WERI-Rb-1 (cell line): Measurements from ENCODE around the gene SOX9.

Experiments used
- DNase-seq: peaks from one replicate; pipeline ENCODE4 v3.0.0-alpha.2; 2020
- H3K27ac ChIP-seq: fragments of 250-450 bp; sonication (Bioruptor Pico); 2 replicates; pipeline ENCODE4 v1.5.1; 2020; ENCODE audit warnings: mild to moderate bottlenecking, moderate library complexity
- H3K27me3 ChIP-seq: fragments of 250-450 bp; sonication (Bioruptor Pico); 2 replicates; pipeline ENCODE4 v1.5.1; 2021; ENCODE audit warnings: mild to moderate bottlenecking, low read depth, moderate library complexity; ENCODE audit not compliant: insufficient read depth, severe bottlenecking
- H3K36me3 ChIP-seq: fragments of 250-450 bp; sonication (Bioruptor Pico); 2 replicates; pipeline ENCODE4 v1.5.1; 2020; ENCODE audit warnings: mild to moderate bottlenecking, moderate library complexity
- H3K4me3 ChIP-seq: 2 replicates; pipeline ENCODE4 v1.5.1; 2011; ENCODE audit warnings: low read depth, mild to moderate bottlenecking, control low read depth, low read length
- H3K9me3 ChIP-seq: fragments of 250-450 bp; sonication (Bioruptor Pico); 2 replicates; pipeline ENCODE4 v1.5.1; 2021; ENCODE audit warnings: mild to moderate bottlenecking, moderate library complexity; ENCODE audit not compliant: severe bottlenecking
- TF ChIP-seq, protein P1 (sequence below): IDR thresholded peaks from 2 replicates; pipeline ENCODE4 v1.5.1; 2011; ENCODE audit warnings: low read depth, mild to moderate bottlenecking, control low read depth, inconsistent platforms, low read length

Gene SOX9

GRCh38 chr17:72095316-72095715, 25.5 kb upstream of the SOX9 start:
- TF ChIP-seq, protein P1, sequence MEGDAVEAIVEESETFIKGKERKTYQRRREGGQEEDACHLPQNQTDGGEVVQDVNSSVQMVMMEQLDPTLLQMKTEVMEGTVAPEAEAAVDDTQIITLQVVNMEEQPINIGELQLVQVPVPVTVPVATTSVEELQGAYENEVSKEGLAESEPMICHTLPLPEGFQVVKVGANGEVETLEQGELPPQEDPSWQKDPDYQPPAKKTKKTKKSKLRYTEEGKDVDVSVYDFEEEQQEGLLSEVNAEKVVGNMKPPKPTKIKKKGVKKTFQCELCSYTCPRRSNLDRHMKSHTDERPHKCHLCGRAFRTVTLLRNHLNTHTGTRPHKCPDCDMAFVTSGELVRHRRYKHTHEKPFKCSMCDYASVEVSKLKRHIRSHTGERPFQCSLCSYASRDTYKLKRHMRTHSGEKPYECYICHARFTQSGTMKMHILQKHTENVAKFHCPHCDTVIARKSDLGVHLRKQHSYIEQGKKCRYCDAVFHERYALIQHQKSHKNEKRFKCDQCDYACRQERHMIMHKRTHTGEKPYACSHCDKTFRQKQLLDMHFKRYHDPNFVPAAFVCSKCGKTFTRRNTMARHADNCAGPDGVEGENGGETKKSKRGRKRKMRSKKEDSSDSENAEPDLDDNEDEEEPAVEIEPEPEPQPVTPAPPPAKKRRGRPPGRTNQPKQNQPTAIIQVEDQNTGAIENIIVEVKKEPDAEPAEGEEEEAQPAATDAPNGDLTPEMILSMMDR, result no peak
- H3K4me3 ChIP-seq, result no peak overlapping the region

DNA sequence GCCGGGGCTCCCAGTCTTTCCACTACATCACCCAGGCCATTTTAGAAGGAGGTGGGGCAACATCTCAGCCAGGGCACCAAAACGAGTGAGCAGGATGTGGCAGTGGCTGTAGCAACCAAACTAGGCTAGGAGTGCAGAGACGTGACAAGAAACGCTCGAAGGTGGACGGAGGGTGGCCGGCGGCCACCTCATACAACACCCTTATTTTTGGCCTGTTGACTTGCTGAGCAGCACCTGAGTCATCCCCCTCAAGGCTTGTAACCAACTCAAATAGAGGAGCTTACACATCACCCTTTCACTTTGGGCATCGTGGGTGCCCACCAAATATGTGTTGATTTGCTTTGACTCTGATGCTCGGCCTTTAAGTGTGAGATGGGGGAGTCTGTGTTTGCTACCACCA, 23.7 kb upstream of the SOX9 start:
- H3K27ac ChIP-seq, result no peak overlapping the region
- TF ChIP-seq, protein P1, result no peak
- DNase-seq, result no peak
- H3K27me3 ChIP-seq, result peaks cover 92% of the 10 kb centered on the region
- H3K36me3 ChIP-seq, result no peaks in the 10 kb centered on the region
- H3K4me3 ChIP-seq, result no peak overlapping the region
- peaks cover 14% of the 10 kb centered on the region for H3K9me3 ChIP-seq

More at GRCh38 chr17:72095316-72095715, 25.5 kb upstream of the SOX9 start:
- no peak overlapping the region for H3K27ac ChIP-seq
- H3K9me3 ChIP-seq, result peaks cover 27% of the 10 kb centered on the region
- no peak for DNase-seq
- H3K27me3 ChIP-seq, result peaks cover 96% of the 10 kb centered on the region
- H3K36me3 ChIP-seq, result no peaks in the 10 kb centered on the region

DNA sequence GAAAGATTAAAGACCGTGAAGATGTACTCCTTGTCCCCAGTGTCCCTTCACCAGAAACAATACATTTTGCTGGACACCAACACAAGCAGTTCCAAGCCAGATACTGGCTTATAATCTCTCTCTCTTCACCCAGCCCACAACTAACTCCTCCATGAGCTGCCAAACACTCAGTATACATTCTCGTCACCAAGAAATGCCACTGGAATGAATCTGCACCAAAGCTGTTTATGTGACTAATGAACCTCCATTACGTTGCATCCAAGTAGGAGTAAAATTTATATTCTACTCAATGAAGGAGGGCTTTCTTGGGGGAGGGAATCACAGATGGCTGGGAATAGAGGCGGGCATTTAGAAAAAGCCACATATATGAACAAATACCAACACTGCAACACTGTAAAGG, 20.9 kb upstream of the SOX9 start:
- no peaks in the 10 kb centered on the region for H3K36me3 ChIP-seq
- peaks cover 92% of the 10 kb centered on the region for H3K27me3 ChIP-seq
- no peak overlapping the region for H3K4me3 ChIP-seq
- H3K27ac ChIP-seq, result no peak overlapping the region
- DNase-seq, result no peak
- TF ChIP-seq, protein P1, result no peak
- peaks cover 14% of the 10 kb centered on the region for H3K9me3 ChIP-seq

DNA sequence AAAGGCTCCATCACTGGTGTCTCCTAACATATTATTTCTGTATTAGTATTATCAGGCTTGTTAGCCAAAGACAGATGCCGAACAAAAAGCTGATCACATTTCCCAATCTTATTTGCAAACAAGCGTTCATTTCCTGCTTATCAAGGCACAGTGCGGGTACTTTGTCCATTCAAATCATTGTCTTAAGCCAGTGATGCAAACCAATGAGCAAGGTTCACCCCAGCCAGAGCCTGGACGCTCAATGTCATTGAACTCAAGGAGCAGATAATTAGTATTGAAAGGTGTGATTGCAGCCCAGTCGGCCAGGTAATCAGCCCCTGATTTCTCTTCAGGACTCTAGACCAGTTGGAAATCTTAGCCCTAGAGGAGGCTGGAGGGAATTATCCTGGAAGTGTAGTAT, 20.4 kb upstream of the SOX9 start:
- peaks cover 14% of the 10 kb centered on the region for H3K9me3 ChIP-seq
- H3K4me3 ChIP-seq, result no peak overlapping the region
- TF ChIP-seq, protein P1, result no peak
- no peaks in the 10 kb centered on the region for H3K36me3 ChIP-seq
- peaks cover 92% of the 10 kb centered on the region for H3K27me3 ChIP-seq
- no peak overlapping the region for H3K27ac ChIP-seq
- no peak for DNase-seq

- Histone ChIP-seq H3K9me3 (peaks cover 14% of the 10 kb centered on the region), H3K36me3 (no peaks in the 10 kb centered on the region), H3K27me3 (peaks cover 87% of the 10 kb centered on the region), H3K27ac (no peak overlapping the region), H3K4me3 (no peak overlapping the region)
- TF ChIP-seq, protein P1, result no peak
- DNase-seq, result no peak
These were observed 19.3 kb upstream of the SOX9 start for GRCh38 chr17:72101526-72101925.

- Histone ChIP-seq H3K9me3 (peaks cover 14% of the 10 kb centered on the region), H3K27me3 (peaks cover 87% of the 10 kb centered on the region), H3K27ac (no peak overlapping the region), H3K36me3 (no peaks in the 10 kb centered on the region), H3K4me3 (no peak overlapping the region)
- no peak for DNase-seq
- TF ChIP-seq, protein P1, result no peak
These were observed 18.5 kb upstream of the SOX9 start for GRCh38 chr17:72102366-72102765.
